WTC11 (cell line): ENCODE data around the gene PEAK3. TPM values are rescaled to one million over a fixed set of nuclear protein-coding genes. Genes with fewer than 3 reads are reported as not detected.

ENCODE experiments used
- ARID4B ChIP-seq: sonication (generic); formaldehyde crosslinking; IDR thresholded peaks from 2 replicates; pipeline ENCODE4 v1.8.0; 2023; ENCODE audit warnings: missing genetic modification reagents, mild to moderate bottlenecking, borderline replicate concordance
- ATF1 ChIP-seq: sonication (generic); formaldehyde crosslinking; IDR thresholded peaks from 2 replicates; pipeline ENCODE4 v1.8.1; 2023; ENCODE audit warnings: mild to moderate bottlenecking, moderate library complexity, missing genetic modification reagents
- CBFB ChIP-seq: sonication (generic); formaldehyde crosslinking; IDR thresholded peaks from 2 replicates; pipeline ENCODE4 v1.8.1; 2022; ENCODE audit warnings: mild to moderate bottlenecking, low read depth, missing genetic modification reagents
- CDX4 ChIP-seq: fragments of 250-450 bp; sonication (Bioruptor Pico); IDR thresholded peaks from 2 replicates; pipeline ENCODE4 v1.9.0; 2021; ENCODE audit warnings: moderate library complexity, mild to moderate bottlenecking, inconsistent platforms, borderline replicate concordance
- CREB1 ChIP-seq: sonication (generic); formaldehyde crosslinking; IDR thresholded peaks from 2 replicates; pipeline ENCODE4 v1.8.0; 2023; ENCODE audit warnings: mild to moderate bottlenecking, missing genetic modification reagents
- CREM ChIP-seq: sonication (generic); formaldehyde crosslinking; IDR thresholded peaks from 2 replicates; pipeline ENCODE4 v1.8.1; 2022; ENCODE audit warnings: mild to moderate bottlenecking, missing genetic modification reagents, moderate library complexity
- E2F1 ChIP-seq: sonication (generic); formaldehyde crosslinking; IDR thresholded peaks from 2 replicates; pipeline ENCODE4 v1.8.0; 2022; ENCODE audit warnings: mild to moderate bottlenecking, missing genetic modification reagents
- ELF4 ChIP-seq: sonication (generic); formaldehyde crosslinking; IDR thresholded peaks from 2 replicates; pipeline ENCODE4 v1.8.1; 2022; ENCODE audit warnings: low read depth, mild to moderate bottlenecking, moderate library complexity, missing genetic modification reagents
- FOXK1 ChIP-seq: sonication (generic); formaldehyde crosslinking; IDR thresholded peaks from 2 replicates; pipeline ENCODE4 v1.8.0; 2022; ENCODE audit warnings: mild to moderate bottlenecking, moderate library complexity, missing genetic modification reagents
- GRHL2 ChIP-seq: fragments of 250-450 bp; sonication (Bioruptor Pico); IDR thresholded peaks from 2 replicates; pipeline ENCODE4 v1.8.0; 2022; ENCODE audit warnings: mild to moderate bottlenecking, moderate library complexity; ENCODE audit not compliant: insufficient replicate concordance, severe bottlenecking
- GTF2I ChIP-seq: fragments of 250-450 bp; sonication (Bioruptor Pico); conservative IDR thresholded peaks from 2 replicates; pipeline ENCODE4 v1.4.0; 2021; ENCODE audit warnings: mild to moderate bottlenecking
- IRF1 ChIP-seq: sonication (generic); formaldehyde crosslinking; IDR thresholded peaks from 2 replicates; pipeline ENCODE4 v1.8.0; 2023; ENCODE audit warnings: missing genetic modification reagents
- MLX ChIP-seq: sonication (generic); formaldehyde crosslinking; IDR thresholded peaks from 2 replicates; pipeline ENCODE4 v1.8.1; 2023; ENCODE audit warnings: mild to moderate bottlenecking, missing genetic modification reagents, moderate library complexity
- NR1H2 ChIP-seq: sonication (generic); formaldehyde crosslinking; IDR thresholded peaks from 2 replicates; pipeline ENCODE4 v1.9.0; 2021; ENCODE audit warnings: mild to moderate bottlenecking, moderate library complexity, missing genetic modification reagents
- RELA ChIP-seq: sonication (generic); formaldehyde crosslinking; IDR thresholded peaks from 2 replicates; pipeline ENCODE4 v1.8.1; 2022; ENCODE audit warnings: missing genetic modification reagents, mild to moderate bottlenecking, borderline replicate concordance
- ZMAT4 ChIP-seq: fragments of 250-450 bp; sonication (Bioruptor Pico); IDR thresholded peaks from 2 replicates; pipeline ENCODE4 v1.9.0; 2021; ENCODE audit warnings: mild to moderate bottlenecking
- ZNF281 ChIP-seq: sonication (generic); formaldehyde crosslinking; IDR thresholded peaks from 2 replicates; pipeline ENCODE4 v1.8.0; 2023; ENCODE audit warnings: mild to moderate bottlenecking, missing genetic modification reagents
- ZNF512 ChIP-seq: sonication (generic); formaldehyde crosslinking; IDR thresholded peaks from 2 replicates; pipeline ENCODE4 v1.8.1; 2022; ENCODE audit warnings: missing genetic modification reagents, borderline replicate concordance
- ZNF532 ChIP-seq: fragments of 250-450 bp; sonication (Bioruptor Pico); IDR thresholded peaks from 2 replicates; pipeline ENCODE4 v1.9.0; 2021; ENCODE audit warnings: mild to moderate bottlenecking, borderline replicate concordance
- total RNA-seq: library from RNA; stranded (reverse); gene quantifications from 3 replicates; pipeline ENCODE4 v1.2.3, GENCODE V29; 2021

PEAK3 gene
- total RNA-seq, 1 experiment from 2014 or later: not detected

GRCh38 chr19:2269244-2270156 is 12.5 kb downstream of the PEAK3 start (continued):
- no peak for TF ChIP-seq CDX4 (CRISPR knock-in tag)
- TF ChIP-seq ZNF532 (CRISPR knock-in tag): no peak
- no peak; the same call in 1 of the 2 replicates for TF ChIP-seq ARID4B
- peak; percentile 89 for TF ChIP-seq IRF1 (CRISPR knock-in tag)
- no peak for TF ChIP-seq NR1H2 (CRISPR knock-in tag)
- TF ChIP-seq ZNF281 (CRISPR knock-in tag): 0 out of 2 replicates have a peak, but pooled peaks have one; percentile 41
- no peak for TF ChIP-seq RELA (CRISPR knock-in tag)
- TF ChIP-seq ATF1 (CRISPR knock-in tag): no peak
- no peak for TF ChIP-seq GRHL2 (CRISPR knock-in tag)
- TF ChIP-seq CREM: peak; percentile 70; the same call in 1 of the 2 replicates
- no peak for TF ChIP-seq GTF2I (CRISPR knock-in tag)
- TF ChIP-seq FOXK1 (CRISPR knock-in tag): peak; percentile 46
- TF ChIP-seq E2F1 (CRISPR knock-in tag): 0 out of 2 replicates have a peak, but pooled peaks have one; percentile 69
- TF ChIP-seq MLX (CRISPR knock-in tag): no peak
- TF ChIP-seq ZNF512 (CRISPR knock-in tag): no peak
- TF ChIP-seq CREB1 (CRISPR knock-in tag): 0 out of 2 replicates have a peak, but pooled peaks have one; percentile 26
- TF ChIP-seq ELF4 (CRISPR knock-in tag): peak; percentile 74; the same call in 1 of the 2 replicates
- TF ChIP-seq CBFB: no peak
- TF ChIP-seq ZMAT4: no peak
